ENCODE data around the gene SMTNL1. TPM values are rescaled to one million over a fixed set of nuclear protein-coding genes. Genes with fewer than 3 reads are reported as not detected.

Gene SMTNL1
- total RNA-seq, 2 donors from 2014 or later = 0.22 TPM

GRCh38 chr11:57511741-57512430 lies 25.5 kb upstream of the SMTNL1 start:
- 87 to 96% methylated on average over 4 to 6 of the region's 6 CpGs for WGBS, 2 experiments (ENCODE audit: insufficient coverage in 1 of 2, insufficient read length in 1 of 2)
- H3K27me3 Mint-ChIP-seq (ENCODE audit: insufficient read depth) = peaks cover 38% of the 10 kb centered on the region
- no peak overlapping the region for H3K4me3 Mint-ChIP-seq
- Histone ChIP-seq H3K27ac (ENCODE audit: low read depth, low read length) (no peak overlapping the region), H3K4me3 (ENCODE audit: low read length) (no peak overlapping the region), H3K9me3 (ENCODE audit: control insufficient read depth, low read length) (no peaks in the 10 kb centered on the region), H3K9ac (ENCODE audit: extremely low read depth, low read length, poor library complexity, severe bottlenecking) (no peak overlapping the region), H3K4me1 (ENCODE audit: control insufficient read depth, insufficient read depth, low read length) (no peaks in the 10 kb centered on the region), H3K27me3 (ENCODE audit: control insufficient read depth, insufficient read depth, low read length, poor library complexity, severe bottlenecking) (peaks cover 39% of the 10 kb centered on the region), H3K36me3 (ENCODE audit: control insufficient read depth, insufficient read depth, low read length) (no peaks in the 10 kb centered on the region)
- H3K27ac Mint-ChIP-seq = no peak overlapping the region
- no peaks in the 10 kb centered on the region for H3K36me3 Mint-ChIP-seq (ENCODE audit: low read depth)
- TF ChIP-seq, protein P1, sequence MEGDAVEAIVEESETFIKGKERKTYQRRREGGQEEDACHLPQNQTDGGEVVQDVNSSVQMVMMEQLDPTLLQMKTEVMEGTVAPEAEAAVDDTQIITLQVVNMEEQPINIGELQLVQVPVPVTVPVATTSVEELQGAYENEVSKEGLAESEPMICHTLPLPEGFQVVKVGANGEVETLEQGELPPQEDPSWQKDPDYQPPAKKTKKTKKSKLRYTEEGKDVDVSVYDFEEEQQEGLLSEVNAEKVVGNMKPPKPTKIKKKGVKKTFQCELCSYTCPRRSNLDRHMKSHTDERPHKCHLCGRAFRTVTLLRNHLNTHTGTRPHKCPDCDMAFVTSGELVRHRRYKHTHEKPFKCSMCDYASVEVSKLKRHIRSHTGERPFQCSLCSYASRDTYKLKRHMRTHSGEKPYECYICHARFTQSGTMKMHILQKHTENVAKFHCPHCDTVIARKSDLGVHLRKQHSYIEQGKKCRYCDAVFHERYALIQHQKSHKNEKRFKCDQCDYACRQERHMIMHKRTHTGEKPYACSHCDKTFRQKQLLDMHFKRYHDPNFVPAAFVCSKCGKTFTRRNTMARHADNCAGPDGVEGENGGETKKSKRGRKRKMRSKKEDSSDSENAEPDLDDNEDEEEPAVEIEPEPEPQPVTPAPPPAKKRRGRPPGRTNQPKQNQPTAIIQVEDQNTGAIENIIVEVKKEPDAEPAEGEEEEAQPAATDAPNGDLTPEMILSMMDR (conservative IDR thresholded peaks at IDR 0.05) = no peak
- no peaks in the 10 kb centered on the region for H3K9me3 Mint-ChIP-seq
- DNase-seq = no peak
- peaks cover 7% of the 10 kb centered on the region for H3K4me1 Mint-ChIP-seq

GRCh38 chr11:57512646-57513451 lies 24.5 kb upstream of the SMTNL1 start:
- WGBS, 2 experiments (ENCODE audit: insufficient coverage in 1 of 2, insufficient read length in 1 of 2) = 89 to 92% methylated on average over 6 to 12 of the region's 12 CpGs
- H3K9ac ChIP-seq (ENCODE audit: extremely low read depth, low read length, poor library complexity, severe bottlenecking) = no peak overlapping the region
- no peak overlapping the region for H3K27ac Mint-ChIP-seq
- no peaks in the 10 kb centered on the region for H3K4me1 ChIP-seq (ENCODE audit: control insufficient read depth, insufficient read depth, low read length)
- no peak overlapping the region for H3K4me3 ChIP-seq (ENCODE audit: low read length)
- TF ChIP-seq, protein P1 (conservative IDR thresholded peaks at IDR 0.05) = no peak
- H3K9me3 ChIP-seq (ENCODE audit: control insufficient read depth, low read length) = no peaks in the 10 kb centered on the region
- peaks cover 7% of the 10 kb centered on the region for H3K4me1 Mint-ChIP-seq
- no peak overlapping the region for H3K27ac ChIP-seq (ENCODE audit: low read depth, low read length)
- DNase-seq = no peak
- no peaks in the 10 kb centered on the region for H3K36me3 Mint-ChIP-seq (ENCODE audit: low read depth)
- H3K27me3 Mint-ChIP-seq (ENCODE audit: insufficient read depth) = peaks cover 47% of the 10 kb centered on the region
- no peak overlapping the region for H3K4me3 Mint-ChIP-seq
- no peaks in the 10 kb centered on the region for H3K36me3 ChIP-seq (ENCODE audit: control insufficient read depth, insufficient read depth, low read length)
- peaks cover 45% of the 10 kb centered on the region for H3K27me3 ChIP-seq (ENCODE audit: control insufficient read depth, insufficient read depth, low read length, poor library complexity, severe bottlenecking)
- no peaks in the 10 kb centered on the region for H3K9me3 Mint-ChIP-seq

GRCh38 chr11:57513452-57513795 lies 24.0 kb upstream of the SMTNL1 start:
- no peak overlapping the region for H3K9ac ChIP-seq (ENCODE audit: extremely low read depth, low read length, poor library complexity, severe bottlenecking)
- no peak overlapping the region for H3K4me3 ChIP-seq (ENCODE audit: low read length)
- WGBS, 2 experiments (ENCODE audit: insufficient coverage in 1 of 2, insufficient read length in 1 of 2) = 65 to 80% methylated on average over 1 of the region's 1 CpG
- H3K27me3 ChIP-seq (ENCODE audit: control insufficient read depth, insufficient read depth, low read length, poor library complexity, severe bottlenecking) = peaks cover 45% of the 10 kb centered on the region
- H3K4me1 Mint-ChIP-seq = peaks cover 7% of the 10 kb centered on the region
- H3K4me1 ChIP-seq (ENCODE audit: control insufficient read depth, insufficient read depth, low read length) = no peaks in the 10 kb centered on the region
- H3K4me3 Mint-ChIP-seq = peak overlapping the region; percentile 71
- H3K27ac ChIP-seq (ENCODE audit: low read depth, low read length) = no peak overlapping the region
- H3K36me3 Mint-ChIP-seq (ENCODE audit: low read depth) = no peaks in the 10 kb centered on the region
- no peak overlapping the region for H3K27ac Mint-ChIP-seq
- no peak for DNase-seq
- TF ChIP-seq, protein P1 (conservative IDR thresholded peaks at IDR 0.05) = no peak
- no peaks in the 10 kb centered on the region for H3K36me3 ChIP-seq (ENCODE audit: control insufficient read depth, insufficient read depth, low read length)
- H3K9me3 Mint-ChIP-seq = no peaks in the 10 kb centered on the region
- peaks cover 48% of the 10 kb centered on the region for H3K27me3 Mint-ChIP-seq (ENCODE audit: insufficient read depth)
- no peaks in the 10 kb centered on the region for H3K9me3 ChIP-seq (ENCODE audit: control insufficient read depth, low read length)

Data from endodermal cell (in vitro differentiated cells).